Suprapubic skin (tissue), 4 donors: ENCODE measurements around the gene PHLDB2.

ENCODE experiments used
- CTCF ChIP-seq, 2 donors: fragments of 200-600 bp in 1 of 2; fragments of 450-650 bp in 1 of 2; sonication (generic) in 1 of 2; IDR thresholded peaks; one replicate each; pipeline ENCODE4 v1.5.1; 2016 to 2019; ENCODE audit warnings: antibody characterized with exemption in 2 of 2, mild to moderate bottlenecking in 1 of 2, moderate library complexity in 1 of 2
- EP300 ChIP-seq: sonication (generic); formaldehyde crosslinking; IDR thresholded peaks from one replicate; pipeline ENCODE4 v1.6.1; 2017; ENCODE audit warnings: antibody characterized with exemption
- POLR2A ChIP-seq, 2 donors: fragments of 450-650 bp; IDR thresholded peaks; one replicate each; pipeline ENCODE4 v1.6.1; 2017; ENCODE audit warnings: antibody characterized with exemption in 2 of 2, mild to moderate bottlenecking in 2 of 2, moderate library complexity in 2 of 2
- POLR2AphosphoS5 ChIP-seq, 3 donors: sonication (generic); formaldehyde crosslinking; IDR thresholded peaks; one replicate each; pipeline ENCODE4 v1.6.1; 2017; ENCODE audit warnings: antibody characterized with exemption in 3 of 3

- TF ChIP-seq CTCF (IDR thresholded peaks at IDR 0.05) (no peak), EP300 (no peak), POLR2A (IDR thresholded peaks at IDR 0.05) (no peak), POLR2AphosphoS5 (IDR thresholded peaks at IDR 0.05) (no peak)
These were observed 22.0 kb upstream of the PHLDB2 start for GRCh38 chr3:111837112-111837511.
